HCT116 (cell line): ENCODE measurements around the gene COASY. TPM values are rescaled to one million over a fixed set of nuclear protein-coding genes. Genes with fewer than 3 reads are reported as not detected.

Experiments
- ATAC-seq: fragments of 200-7000 bp; cut with Tn5 transposase; 2 replicates; pipeline ENCODE4 v1.9.1; 2020; ENCODE audit warnings: mild to moderate bottlenecking, moderate library complexity
- BruUV-seq: library from RNA; stranded (reverse); fragments of 400-500 nt; replicated peaks from 2 replicates; lab custom pipeline; 2021; lab: Mats Ljungman, UMichigan
- CTCF ChIA-PET: fragments of 300-600 bp; sonication (Branson Sonifier 250); formaldehyde crosslinking; loops from one replicate; lab custom pipeline; 2021; ENCODE audit warnings: antibody characterized with exemption; lab: Charles Lee
- POLR2A ChIA-PET: fragments of 300-600, 350-600 bp; sonication (Branson Sonifier 250); formaldehyde crosslinking; loops from one replicate; lab custom pipeline; 2021; ENCODE audit warnings: antibody characterized with exemption; lab: Charles Lee
- RAD21 ChIA-PET, 2 experiments: fragments of 300-600 bp; sonication (Branson Sonifier 250); formaldehyde crosslinking; loops; one replicate each; lab custom pipeline; 2023; ENCODE audit warnings: low total read pairs in 2 of 2; ENCODE audit not compliant: uncharacterized antibody in 2 of 2, unreplicated experiment in 2 of 2, low non-redundant PET in 1 of 2; lab: Charles Lee
- DNase-seq: peaks from one replicate; pipeline ENCODE4 v3.0.0-alpha.2; 2010; ENCODE audit warnings: low read depth, low spot score
- H2AFZ ChIP-seq: fragments of 200-600 bp; shearing (Covaris generic), sonication (generic); 2 replicates; pipeline ENCODE4 v1.6.1; 2017; ENCODE audit warnings: low read depth, mixed run types, mixed read lengths, antibody characterized with exemption, low read length; ENCODE audit not compliant: poor library complexity, severe bottlenecking
- H3K27ac ChIP-seq: 2 replicates; pipeline ENCODE4 v1.5.1; 2012; ENCODE audit warnings: low read depth, low read length
- H3K27me3 ChIP-seq: fragments of 200-600 bp; sonication (generic); 2 replicates; pipeline ENCODE4 v1.6.1; 2016; ENCODE audit warnings: mixed run types, low read length, mixed read lengths; ENCODE audit not compliant: insufficient read depth
- H3K36me3 ChIP-seq, 2 experiments: fragments of 200-500 bp in 1 of 2; fragments of 200-600 bp in 1 of 2; sonication (Bioruptor generic) in 1 of 2; sonication (generic) in 1 of 2; 2 replicates each; pipeline versions ENCODE4 v1.5.1 to v1.6.1; 2014 to 2016; ENCODE audit warnings: low read length in 2 of 2, inconsistent platforms in 1 of 2, mixed read lengths in 1 of 2, mixed run types in 1 of 2; ENCODE audit not compliant: insufficient read depth in 2 of 2, control insufficient read depth in 1 of 2
- H3K4me1 ChIP-seq, 2 experiments: fragments of 200-600 bp in 1 of 2; sonication (generic) in 1 of 2; 2 replicates each; pipeline versions ENCODE4 v1.5.1 to v1.6.1; 2012 to 2017; ENCODE audit warnings: low read length in 2 of 2, inconsistent platforms in 1 of 2, mild to moderate bottlenecking in 1 of 2, mixed read lengths in 1 of 2, mixed run types in 1 of 2, moderate library complexity in 1 of 2; ENCODE audit not compliant: insufficient read depth in 2 of 2, control insufficient read depth in 1 of 2
- H3K4me2 ChIP-seq: fragments of 200-600 bp; sonication (generic); 2 replicates; pipeline ENCODE4 v1.6.1; 2017; ENCODE audit warnings: mixed run types, low read length, mixed read lengths
- H3K4me3 ChIP-seq, 2 experiments: fragments of 200-600 bp in 1 of 2; sonication (generic) in 1 of 2; replicated peaks in 1 of 2; 2 replicates each; pipeline ENCODE4 v1.5.1; 2011 to 2016; ENCODE audit warnings: low read length in 2 of 2, control low read depth in 1 of 2, low read depth in 1 of 2, mild to moderate bottlenecking in 1 of 2, mixed read lengths in 1 of 2, mixed run types in 1 of 2
- H3K79me2 ChIP-seq: fragments of 200-600 bp; sonication (generic); 2 replicates; pipeline ENCODE4 v1.6.1; 2017; ENCODE audit warnings: mild to moderate bottlenecking, mixed run types, low read length, moderate library complexity, mixed read lengths; ENCODE audit not compliant: insufficient read depth
- H3K9ac ChIP-seq: fragments of 200-600 bp; sonication (generic); 2 replicates; pipeline ENCODE4 v1.6.1; 2016; ENCODE audit warnings: low read length, mixed read lengths
- H3K9me2 ChIP-seq: fragments of 200-600 bp; sonication (generic), shearing (Covaris generic); 2 replicates; pipeline ENCODE4 v1.6.1; 2017; ENCODE audit warnings: mixed run types, mild to moderate bottlenecking, moderate library complexity; ENCODE audit not compliant: insufficient read depth
- H3K9me3 ChIP-seq, 2 experiments: fragments of 200-500 bp in 1 of 2; fragments of 200-600 bp in 1 of 2; sonication (Bioruptor generic) in 1 of 2; sonication (generic) in 1 of 2; 2 replicates each; pipeline ENCODE4 v1.6.1; 2014 to 2017; ENCODE audit warnings: low read length in 2 of 2, mixed read lengths in 2 of 2, inconsistent platforms in 1 of 2, low read depth in 1 of 2, mild to moderate bottlenecking in 1 of 2, mixed run types in 1 of 2, moderate library complexity in 1 of 2; ENCODE audit not compliant: control insufficient read depth in 1 of 2, insufficient read depth in 1 of 2
- H4K20me1 ChIP-seq: fragments of 200-600 bp; sonication (generic), shearing (Covaris generic); 2 replicates; pipeline ENCODE4 v1.6.1; 2017; ENCODE audit warnings: mixed run types, mild to moderate bottlenecking, moderate library complexity; ENCODE audit not compliant: insufficient read depth
- CBX3 ChIP-seq: IDR thresholded peaks from 2 replicates; pipeline ENCODE4 v1.6.1; 2012; ENCODE audit warnings: low read depth
- CEBPB ChIP-seq: IDR thresholded peaks from 2 replicates; pipeline ENCODE4 v1.6.1; 2012; ENCODE audit warnings: low read depth
- CTCF ChIP-seq, 3 experiments: fragments of 200-600 bp in 1 of 3; sonication (generic) in 1 of 3; IDR thresholded peaks in 2 of 3; conservative IDR thresholded peaks in 1 of 3; 2 replicates each; pipeline ENCODE4 v1.5.1; 2012 to 2017; ENCODE audit warnings: low read depth in 2 of 3, low read length in 2 of 3, antibody characterized with exemption in 1 of 3, borderline replicate concordance in 1 of 3, control low read depth in 1 of 3, mild to moderate bottlenecking in 1 of 3, mixed read lengths in 1 of 3, mixed run types in 1 of 3, moderate library complexity in 1 of 3; ENCODE audit not compliant: insufficient read depth in 1 of 3
- EGR1 ChIP-seq: IDR thresholded peaks from 2 replicates; pipeline ENCODE4 v1.6.1; 2012; ENCODE audit warnings: low read depth
- ELF1 ChIP-seq: IDR thresholded peaks from 2 replicates; pipeline ENCODE4 v1.6.1; 2012; ENCODE audit warnings: low read depth, borderline replicate concordance
- EZH2 ChIP-seq: fragments of 200-600 bp; sonication (generic); IDR thresholded peaks from 2 replicates; pipeline ENCODE4 v1.6.1; 2017; ENCODE audit warnings: antibody characterized with exemption, mixed run types
- RAD21 ChIP-seq: IDR thresholded peaks from 2 replicates; pipeline ENCODE4 v1.6.1; 2012; ENCODE audit warnings: low read depth, mild to moderate bottlenecking
- SP1 ChIP-seq: IDR thresholded peaks from 2 replicates; pipeline ENCODE4 v1.6.1; 2012; ENCODE audit warnings: low read depth
- ZFX ChIP-seq: fragments of 450-650 bp; IDR thresholded peaks from 2 replicates; pipeline ENCODE4 v1.6.1; 2017
- ZNF274 ChIP-seq: fragments of 200-500 bp; sonication (Bioruptor generic); IDR thresholded peaks from 2 replicates; pipeline ENCODE4 v1.6.1; 2014; ENCODE audit warnings: mild to moderate bottlenecking, low read depth, low read length, inconsistent platforms
- intact Hi-C: fragments of 100-400 bp; cut with micrococcal nuclease; formaldehyde crosslinking; loops from 2 replicates; pipeline ENCODE4 v1.10.0; 2022
- total RNA-seq: library from RNA; stranded (reverse); gene quantifications from one replicate; pipeline ENCODE4 v1.2.1, GENCODE V29; 2021; ENCODE audit not compliant: unreplicated experiment
- TF ChIP-seq, protein P1 (sequence below): IDR thresholded peaks from 2 replicates; pipeline ENCODE4 v1.6.1; 2012
- TF ChIP-seq, protein P2 (sequence below): IDR thresholded peaks from 2 replicates; pipeline ENCODE4 v1.6.1; 2011; ENCODE audit warnings: mild to moderate bottlenecking, low read length, moderate library complexity; ENCODE audit not compliant: insufficient replicate concordance; ENCODE audit errors: extremely low read depth
- TF ChIP-seq, protein P3 (sequence below): IDR thresholded peaks from 2 replicates; pipeline ENCODE4 v1.6.1; 2012

Gene COASY
- total RNA-seq, 1 experiment from 2014 or later, result 137 TPM

DNA sequence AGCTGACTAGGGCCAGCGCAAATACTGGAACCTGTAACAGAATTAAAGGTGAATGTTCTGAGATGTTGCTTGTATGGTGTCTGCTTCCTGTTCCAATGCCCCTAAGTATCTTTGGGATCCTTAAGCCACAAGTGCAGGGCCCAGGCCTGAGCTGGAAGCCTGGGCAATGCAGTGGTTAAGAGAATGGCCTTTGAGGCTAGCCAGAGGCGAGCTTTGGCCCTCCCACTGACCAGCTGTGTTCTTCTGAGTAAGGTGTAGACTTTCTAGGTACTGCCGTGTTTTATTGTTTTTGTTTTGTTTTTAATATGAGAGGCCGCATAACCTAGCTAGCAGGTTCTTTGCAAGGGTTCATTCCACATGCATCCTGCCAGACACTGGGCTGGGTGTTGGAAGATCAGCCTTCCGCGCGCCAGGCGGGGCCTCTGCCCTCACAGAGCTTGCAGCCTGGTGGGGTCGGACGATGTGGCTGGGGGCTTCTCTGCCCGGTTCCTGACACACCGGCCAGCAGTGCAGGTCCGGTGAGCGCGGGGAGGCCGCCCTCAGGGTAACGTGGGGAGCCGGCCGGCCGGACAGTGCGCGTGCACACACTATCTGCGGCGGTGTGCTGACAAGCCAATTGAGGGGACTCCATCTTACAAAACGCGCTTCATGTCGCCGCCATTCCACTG is 4.4 kb downstream of the COASY start:
- DNase-seq (no peak), ATAC-seq (no peak)
- Histone ChIP-seq H3K27ac (peak overlapping the region; percentile 89), H3K27me3 (no peaks in the 10 kb centered on the region), H3K9me2 (no peaks in the 10 kb centered on the region), H3K4me3 (peak overlapping the region; percentile 92 to 99), H3K9ac (peak overlapping the region; percentile 79), H4K20me1 (peaks cover under 1% of the 10 kb centered on the region; the same call in 1 of the 2 replicates)
- RAD21 ChIA-PET, result no interaction called here
- CTCF ChIA-PET, result interaction anchor here (1.9 kb wide), 1 partner anchor 12 kb away, joined by 5 read pairs; no protein-coding TSS in a partner anchor
- TF ChIP-seq EGR1 (no peak), ZFX (peak; percentile 54; the same call in 1 of the 2 replicates)
- TF ChIP-seq, all 23 proteins: peak for 1
- Histone ChIP-seq H3K36me3 (peaks cover 28 to 48% of the 10 kb centered on the region in 2 experiments), H3K79me2 (peaks cover 56% of the 10 kb centered on the region), H3K4me1 (peaks cover 22 to 49% of the 10 kb centered on the region in 2 experiments), H2AFZ (no peak overlapping the region), H3K9me3 (no peaks in the 10 kb centered on the region), H3K4me2 (peak overlapping the region; percentile 99)
- intact Hi-C loops, result no loop called here
- POLR2A ChIA-PET, result interaction anchor here (1.4 kb wide), 1 partner anchor 12 kb away, joined by 4 read pairs; no protein-coding TSS in a partner anchor
- no TSS peak for BruUV-seq

GRCh38 chr17:42566883-42567573 is 5.1 kb downstream of the COASY start, which contains the start of gene MLX:
Gene MLX, plus strand, starts transcription at chr17:42567100. Its CDS starts 25 bp downstream, at chr17:42567125.
- H3K4me2 ChIP-seq, result peak within 1 kb of the TSS; percentile 99
- H3K27me3 ChIP-seq, result no peaks in the 10 kb centered on the region
- peaks cover 7% of the 10 kb centered on the region; the same call in 1 of the 2 replicates for H4K20me1 ChIP-seq
- peaks cover 19 to 43% of the 10 kb centered on the region in 2 experiments for H3K4me1 ChIP-seq
- peaks cover 35 to 54% of the 10 kb centered on the region in 2 experiments for H3K36me3 ChIP-seq
- no peaks in the 10 kb centered on the region for H3K9me3 ChIP-seq
- TSS peak; percentile 4 for BruUV-seq
- ChIA-PET POLR2A (interaction anchor here (1.2 to 1.4 kb wide), 2 partner anchors 10 to 11 kb away, joined by 4 to 7 read pairs; partner anchors contain the start of gene PSMC3IP), RAD21 (no interaction called here), CTCF (interaction anchor here (1.0 to 1.9 kb wide), 3 partner anchors 10 to 196 kb away, joined by 3 to 5 read pairs (median 5); partner anchors contain the start of gene PSMC3IP)
- H3K79me2 ChIP-seq, result peaks cover 62% of the 10 kb centered on the region
- H2AFZ ChIP-seq, result no peak within 1 kb of the TSS
- intact Hi-C loops, result no loop called here
- no peaks in the 10 kb centered on the region for H3K9me2 ChIP-seq
- peak within 1 kb of the TSS; percentile 79 for H3K9ac ChIP-seq
- H3K4me3 ChIP-seq, result peak within 1 kb of the TSS; percentile 92 to 99
- H3K27ac ChIP-seq, result peak within 1 kb of the TSS; percentile 89
- ATAC-seq (peak; percentile 57), DNase-seq (peak; percentile 66)
- TF ChIP-seq RAD21, result no peak
- TF ChIP-seq, protein P1, sequence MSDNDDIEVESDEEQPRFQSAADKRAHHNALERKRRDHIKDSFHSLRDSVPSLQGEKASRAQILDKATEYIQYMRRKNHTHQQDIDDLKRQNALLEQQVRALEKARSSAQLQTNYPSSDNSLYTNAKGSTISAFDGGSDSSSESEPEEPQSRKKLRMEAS, result peak; percentile 77; the same call in 1 of the 2 replicates
- no peak for TF ChIP-seq ZNF274
- TF ChIP-seq ELF1, result no peak
- TF ChIP-seq EZH2, result no peak
- TF ChIP-seq SP1, result peak; percentile 36; the same call in 1 of the 2 replicates
- TF ChIP-seq CEBPB, result no peak
- TF ChIP-seq CTCF (IDR thresholded peaks at IDR 0.05 in 2 of 3, conservative IDR thresholded peaks at IDR 0.05 in 1 of 3; ENCODE audit: borderline replicate concordance in 1 of 3, insufficient read depth in 1 of 3, low read depth in 2 of 3, low read length in 2 of 3), result no peak
- no peak for TF ChIP-seq CBX3
- TF ChIP-seq, protein P2, sequence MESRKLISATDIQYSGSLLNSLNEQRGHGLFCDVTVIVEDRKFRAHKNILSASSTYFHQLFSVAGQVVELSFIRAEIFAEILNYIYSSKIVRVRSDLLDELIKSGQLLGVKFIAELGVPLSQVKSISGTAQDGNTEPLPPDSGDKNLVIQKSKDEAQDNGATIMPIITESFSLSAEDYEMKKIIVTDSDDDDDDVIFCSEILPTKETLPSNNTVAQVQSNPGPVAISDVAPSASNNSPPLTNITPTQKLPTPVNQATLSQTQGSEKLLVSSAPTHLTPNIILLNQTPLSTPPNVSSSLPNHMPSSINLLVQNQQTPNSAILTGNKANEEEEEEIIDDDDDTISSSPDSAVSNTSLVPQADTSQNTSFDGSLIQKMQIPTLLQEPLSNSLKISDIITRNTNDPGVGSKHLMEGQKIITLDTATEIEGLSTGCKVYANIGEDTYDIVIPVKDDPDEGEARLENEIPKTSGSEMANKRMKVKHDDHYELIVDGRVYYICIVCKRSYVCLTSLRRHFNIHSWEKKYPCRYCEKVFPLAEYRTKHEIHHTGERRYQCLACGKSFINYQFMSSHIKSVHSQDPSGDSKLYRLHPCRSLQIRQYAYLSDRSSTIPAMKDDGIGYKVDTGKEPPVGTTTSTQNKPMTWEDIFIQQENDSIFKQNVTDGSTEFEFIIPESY, result peak; percentile 14
- TF ChIP-seq, protein P3, sequence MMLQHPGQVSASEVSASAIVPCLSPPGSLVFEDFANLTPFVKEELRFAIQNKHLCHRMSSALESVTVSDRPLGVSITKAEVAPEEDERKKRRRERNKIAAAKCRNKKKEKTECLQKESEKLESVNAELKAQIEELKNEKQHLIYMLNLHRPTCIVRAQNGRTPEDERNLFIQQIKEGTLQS, result no peak
